HG02973 (cell line): ENCODE data around the gene ABLIM3.

Experiments
- ATAC-seq: cut with Tn5 transposase; IDR thresholded peaks from one replicate; pipeline ENCODE4 v1.9.1; 2021; ENCODE audit warnings: moderate library complexity; ENCODE audit not compliant: unreplicated experiment

The ABLIM3 gene

GRCh38 chr5:149215478-149216090 is 74.3 kb downstream of the ABLIM3 start:
- ATAC-seq: no peak

GRCh38 chr5:149216496-149216895 is 75.2 kb downstream of the ABLIM3 start:
- ATAC-seq: no peak

- no peak for ATAC-seq
Observed at GRCh38 chr5:149217096-149217802, 76.0 kb downstream of the ABLIM3 start.

GRCh38 chr5:149217803-149218155 is 76.5 kb downstream of the ABLIM3 start:
- no peak for ATAC-seq

GRCh38 chr5:149219584-149219983 is 78.3 kb downstream of the ABLIM3 start:
- no peak for ATAC-seq

GRCh38 chr5:149220750-149221149 is 79.5 kb downstream of the ABLIM3 start:
- no peak for ATAC-seq

- no peak for ATAC-seq
Observed at GRCh38 chr5:149221326-149221725, 80.0 kb downstream of the ABLIM3 start.

- ATAC-seq: no peak
Observed at GRCh38 chr5:149221731-149222342, 80.5 kb downstream of the ABLIM3 start.

- ATAC-seq: no peak
Observed at GRCh38 chr5:149223081-149223848, 82.0 kb downstream of the ABLIM3 start.

- ATAC-seq: no peak
Observed at GRCh38 chr5:149224282-149224681, 83.0 kb downstream of the ABLIM3 start.

GRCh38 chr5:149227168-149227826 is 86.0 kb downstream of the ABLIM3 start:
- no peak for ATAC-seq

- ATAC-seq: no peak
Observed at GRCh38 chr5:149228618-149229297, 87.5 kb downstream of the ABLIM3 start.

- ATAC-seq: no peak
Observed at GRCh38 chr5:149229298-149229937, 88.1 kb downstream of the ABLIM3 start.

- ATAC-seq: no peak
Observed at GRCh38 chr5:149235841-149236240, 94.5 kb downstream of the ABLIM3 start.

GRCh38 chr5:149237662-149238061 is 96.4 kb downstream of the ABLIM3 start:
- ATAC-seq: no peak

- ATAC-seq: no peak
Observed at GRCh38 chr5:149238540-149238939, 97.2 kb downstream of the ABLIM3 start.

GRCh38 chr5:149239917-149240316 is 98.6 kb downstream of the ABLIM3 start:
- no peak for ATAC-seq

GRCh38 chr5:149240354-149240998 is 99.2 kb downstream of the ABLIM3 start:
- no peak for ATAC-seq

- ATAC-seq: no peak
Observed at GRCh38 chr5:149242339-149242738, 101.0 kb downstream of the ABLIM3 start.

- ATAC-seq: no peak
Observed at GRCh38 chr5:149246906-149247305, 105.6 kb downstream of the ABLIM3 start.
